Measurements from ENCODE around the gene IRF9.
A peak's percentile ranks its signal among the peaks of the same experiment; 100 is the strongest.

The IRF9 gene

GRCh38 chr14:24194873-24195185 lies 33.8 kb downstream of the IRF9 start:
- CTCF ChIA-PET = interaction anchor here (0.7 to 2.4 kb wide), 2 partner anchors 34 to 235 kb away, joined by 3 to 10 read pairs; partner anchors contain the start of gene IRF9
- H3K4me3 ChIP-seq (ENCODE audit: low read depth, low read length) = peak overlapping the region; percentile 89
- TF ChIP-seq ZNF202 (tag by site-specific recombination; IDR thresholded peaks at IDR 0.05; ENCODE audit: borderline replicate concordance) (no peak), ZNF274 (IDR thresholded peaks at IDR 0.05; ENCODE audit: low read length) (no peak), ZNF274 (tag by site-specific recombination; IDR thresholded peaks at IDR 0.05; ENCODE audit: borderline replicate concordance) (no peak), GLIS2 (tag by site-specific recombination; IDR thresholded peaks at IDR 0.05) (no peak), ZNF623 (tag by site-specific recombination; IDR thresholded peaks at IDR 0.05) (no peak), ZNF521 (tag by site-specific recombination; IDR thresholded peaks at IDR 0.05) (no peak), CTCF (tag by site-specific recombination; IDR thresholded peaks at IDR 0.05) (no peak)
- POLR2A ChIA-PET = interaction anchor here (0.8 to 4.1 kb wide), 12 partner anchors 8 to 159 kb away, joined by 3 to 43 read pairs (median 6); partner anchors contain the start of genes CHMP4A, EMC9, IRF9 and MDP1
- peaks cover 8 to 50% of the 10 kb centered on the region in 2 experiments for H3K36me3 ChIP-seq (ENCODE audit: control insufficient read depth in 2 of 2, insufficient read depth in 1 of 2, low read length in 2 of 2)
- H3K27ac ChIP-seq (ENCODE audit: extremely low read depth, low read depth, low read length) = peak overlapping the region; percentile 97
- H3K4me1 ChIP-seq (ENCODE audit: control insufficient read depth, insufficient read depth, low read length) = peaks cover 4% of the 10 kb centered on the region; the same call in 1 of the 2 replicates
- H3K9me3 ChIP-seq (ENCODE audit: control insufficient read depth, insufficient read depth, low read depth, low read length) = no peaks in the 10 kb centered on the region

- POLR2A ChIA-PET = interaction anchor here (0.6 to 4.1 kb wide), 21 partner anchors 8 to 159 kb away, joined by 3 to 43 read pairs (median 5); partner anchors contain the start of genes CHMP4A, CIDEB, DCAF11 and EMC9
- peaks cover 10 to 46% of the 10 kb centered on the region in 2 experiments for H3K36me3 ChIP-seq (ENCODE audit: control insufficient read depth in 2 of 2, insufficient read depth in 1 of 2, low read length in 2 of 2)
- H3K4me1 ChIP-seq (ENCODE audit: control insufficient read depth, insufficient read depth, low read length) = peaks cover 4% of the 10 kb centered on the region; the same call in 1 of the 2 replicates
- no peaks in the 10 kb centered on the region for H3K9me3 ChIP-seq (ENCODE audit: control insufficient read depth, insufficient read depth, low read depth, low read length)
- peak within 1 kb of the TSS; percentile 97 for H3K27ac ChIP-seq (ENCODE audit: extremely low read depth, low read depth, low read length)
- CTCF ChIA-PET = interaction anchor here (0.6 to 2.4 kb wide), 3 partner anchors 35 to 235 kb away, joined by 3 to 10 read pairs (median 3); partner anchors contain the start of gene IRF9
- peak within 1 kb of the TSS; percentile 89 for H3K4me3 ChIP-seq (ENCODE audit: low read depth, low read length)
- no peak; the same call in 1 of the 2 replicates for TF ChIP-seq FEZF1 (tag by site-specific recombination; IDR thresholded peaks at IDR 0.05)
- no peak for TF ChIP-seq ZNF571 (tag by site-specific recombination; IDR thresholded peaks at IDR 0.05)
- TF ChIP-seq GLI4 (tag by site-specific recombination; IDR thresholded peaks at IDR 0.05) = 0 out of 2 replicates have a peak, but pooled peaks have one; percentile 17
- no peak for TF ChIP-seq ZNF16 (tag by site-specific recombination; IDR thresholded peaks at IDR 0.05; ENCODE audit: low read depth)
- TF ChIP-seq ZNF501 (tag by site-specific recombination; IDR thresholded peaks at IDR 0.05) = no peak; the same call in 1 of the 2 replicates
- TF ChIP-seq KLF9 (tag by site-specific recombination; IDR thresholded peaks at IDR 0.05; ENCODE audit: low read depth) = peak; percentile 29; the same call in 1 of the 2 replicates
- peak; percentile 100 for TF ChIP-seq ZNF335 (tag by site-specific recombination; conservative IDR thresholded peaks at IDR 0.05)
- no peak for TF ChIP-seq ZNF626 (tag by site-specific recombination; IDR thresholded peaks at IDR 0.05)
- no peak for TF ChIP-seq ZNF670 (tag by site-specific recombination; IDR thresholded peaks at IDR 0.05; ENCODE audit: low read depth)
- no peak for TF ChIP-seq ZBTB49 (tag by site-specific recombination; IDR thresholded peaks at IDR 0.05; ENCODE audit: low read depth)
- TF ChIP-seq ZBTB7A (tag by site-specific recombination; IDR thresholded peaks at IDR 0.05; ENCODE audit: low read depth) = peak; percentile 95
- no peak for TF ChIP-seq WT1 (tag by site-specific recombination; IDR thresholded peaks at IDR 0.05)
- TF ChIP-seq ZNF398 (tag by site-specific recombination; IDR thresholded peaks at IDR 0.05) = peak; percentile 23
- TF ChIP-seq TRIM28 (IDR thresholded peaks at IDR 0.05; ENCODE audit: borderline replicate concordance, low read length) = no peak
- no peak for TF ChIP-seq ZNF623 (tag by site-specific recombination; IDR thresholded peaks at IDR 0.05)
- 0 out of 2 replicates have a peak, but pooled peaks have one; percentile 25 for TF ChIP-seq ZSCAN5A (tag by site-specific recombination; IDR thresholded peaks at IDR 0.05)
- peak; percentile 87 for TF ChIP-seq ZIC2 (tag by site-specific recombination; IDR thresholded peaks at IDR 0.05)
- peak; percentile 38; the same call in 1 of the 2 replicates for TF ChIP-seq KLF1 (tag by site-specific recombination; IDR thresholded peaks at IDR 0.05)
- TF ChIP-seq PRDM1 (tag by site-specific recombination; IDR thresholded peaks at IDR 0.05) = no peak
These were observed 34.4 kb downstream of the IRF9 start, which contains the start of gene TM9SF1 for GRCh38 chr14:24195186-24196070. Gene TM9SF1, minus strand, starts transcription at chr14:24195441. Its CDS starts 422 bp downstream, at chr14:24195019.
